SK-N-SH treated with all-trans-retinoic acid at 6 μM for 48 hours (cell line): ENCODE data around the gene KIF26A.

ENCODE experiments used
- ATAC-seq: fragments of 200-7000 bp; cut with Tn5 transposase; 3 replicates; pipeline ENCODE4 v1.9.1; 2020; ENCODE audit warnings: mild to moderate bottlenecking, moderate library complexity
- ARNTL ChIP-seq: fragments of 450-650 bp; formaldehyde crosslinking; IDR thresholded peaks from 2 replicates; pipeline ENCODE4 v1.5.0; 2020; ENCODE audit warnings: low read depth, mild to moderate bottlenecking, moderate library complexity, borderline replicate concordance
- BACH2 ChIP-seq: fragments of 250-450 bp; sonication (Bioruptor Pico); IDR thresholded peaks from 2 replicates; pipeline ENCODE4 v1.9.0; 2021; ENCODE audit warnings: mild to moderate bottlenecking, borderline replicate concordance
- CSDC2 ChIP-seq: fragments of 250-450 bp; sonication (Bioruptor Pico); IDR thresholded peaks from 2 replicates; pipeline ENCODE4 v1.5.0; 2020; ENCODE audit warnings: mild to moderate bottlenecking, moderate library complexity
- CSRNP3 ChIP-seq: fragments of 250-450 bp; sonication (Bioruptor Pico); IDR thresholded peaks from 2 replicates; pipeline ENCODE4 v1.5.1; 2021; ENCODE audit warnings: mild to moderate bottlenecking, moderate library complexity
- ESRRG ChIP-seq: fragments of 250-450 bp; sonication (Bioruptor Pico); IDR thresholded peaks from 2 replicates; pipeline ENCODE4 v1.6.1; 2021; ENCODE audit warnings: mild to moderate bottlenecking
- ISL1 ChIP-seq: fragments of 250-450 bp; sonication (Bioruptor Pico); IDR thresholded peaks from 2 replicates; pipeline ENCODE4 v2.1.2; 2022; ENCODE audit warnings: mild to moderate bottlenecking, moderate library complexity
- PATZ1 ChIP-seq: fragments of 250-450 bp; sonication (Bioruptor Pico); IDR thresholded peaks from 2 replicates; pipeline ENCODE4 v1.8.0; 2020; ENCODE audit warnings: mild to moderate bottlenecking, moderate library complexity, borderline replicate concordance
- POU6F1 ChIP-seq: fragments of 250-450 bp; sonication (Bioruptor Pico); IDR thresholded peaks from 2 replicates; pipeline ENCODE4 v1.8.0; 2021; ENCODE audit warnings: low read depth, mild to moderate bottlenecking, moderate library complexity, borderline replicate concordance
- PPARA ChIP-seq: fragments of 250-450 bp; sonication (Bioruptor Pico); IDR thresholded peaks from 2 replicates; pipeline ENCODE4 v1.5.0; 2020; ENCODE audit warnings: mild to moderate bottlenecking, borderline replicate concordance
- RARB ChIP-seq: fragments of 250-450 bp; sonication (Bioruptor Pico); IDR thresholded peaks from 2 replicates; pipeline ENCODE4 v1.8.0; 2021; ENCODE audit warnings: mild to moderate bottlenecking, moderate library complexity
- SNAI2 ChIP-seq: fragments of 250-450 bp; sonication (Bioruptor Pico); IDR thresholded peaks from 2 replicates; pipeline ENCODE4 v1.5.0; 2020; ENCODE audit warnings: mild to moderate bottlenecking, moderate library complexity
- TCF4 ChIP-seq: fragments of 250-450 bp; sonication (Bioruptor Pico); IDR thresholded peaks from 2 replicates; pipeline ENCODE4 v1.8.0; 2021; ENCODE audit warnings: mild to moderate bottlenecking, moderate library complexity, borderline replicate concordance
- TOX ChIP-seq: fragments of 250-450 bp; sonication (Bioruptor Pico); IDR thresholded peaks from 2 replicates; pipeline ENCODE4 v1.8.0; 2021; ENCODE audit warnings: mild to moderate bottlenecking, moderate library complexity, borderline replicate concordance
- TSHZ2 ChIP-seq: fragments of 250-450 bp; sonication (Bioruptor Pico); IDR thresholded peaks from 2 replicates; pipeline ENCODE4 v1.5.0; 2020; ENCODE audit warnings: mild to moderate bottlenecking, moderate library complexity
- ZC3H10 ChIP-seq: fragments of 250-450 bp; sonication (Bioruptor Pico); IDR thresholded peaks from 2 replicates; pipeline ENCODE4 v1.5.1; 2021; ENCODE audit warnings: mild to moderate bottlenecking, moderate library complexity
- ZFP3 ChIP-seq: fragments of 250-450 bp; sonication (Bioruptor Pico); IDR thresholded peaks from 2 replicates; pipeline ENCODE4 v1.5.0; 2020; ENCODE audit warnings: mild to moderate bottlenecking, moderate library complexity
- ZFP30 ChIP-seq: fragments of 450-650 bp; formaldehyde crosslinking; IDR thresholded peaks from 2 replicates; pipeline ENCODE4 v1.5.0; 2022; ENCODE audit warnings: mild to moderate bottlenecking, moderate library complexity
- ZNF70 ChIP-seq: fragments of 450-650 bp; formaldehyde crosslinking; IDR thresholded peaks from 2 replicates; pipeline ENCODE4 v1.5.0; 2020; ENCODE audit warnings: mild to moderate bottlenecking, moderate library complexity
- ZNF8 ChIP-seq: fragments of 450-650 bp; formaldehyde crosslinking; IDR thresholded peaks from 2 replicates; pipeline ENCODE4 v1.5.0; 2020; ENCODE audit warnings: mild to moderate bottlenecking, moderate library complexity

Gene KIF26A

GRCh38 chr14:104142946-104143470 is 4.6 kb downstream of the KIF26A start (continued):
- TF ChIP-seq POU6F1 (CRISPR knock-in tag): no peak
- no peak for TF ChIP-seq ZNF70 (CRISPR knock-in tag)

- ATAC-seq: no peak
- no peak for TF ChIP-seq TCF4 (CRISPR knock-in tag)
- no peak for TF ChIP-seq ZFP30
- TF ChIP-seq SNAI2: no peak
- TF ChIP-seq CSRNP3 (CRISPR knock-in tag): no peak
- no peak for TF ChIP-seq PPARA (CRISPR knock-in tag)
- no peak for TF ChIP-seq ZFP3
- no peak for TF ChIP-seq PATZ1 (CRISPR knock-in tag)
- TF ChIP-seq TSHZ2: no peak
- TF ChIP-seq BACH2 (CRISPR knock-in tag): no peak
- TF ChIP-seq RARB (CRISPR knock-in tag): no peak
- TF ChIP-seq ZC3H10: no peak
- no peak for TF ChIP-seq ARNTL (CRISPR knock-in tag)
- TF ChIP-seq ESRRG (CRISPR knock-in tag): no peak
- no peak for TF ChIP-seq ISL1 (CRISPR knock-in tag)
- no peak for TF ChIP-seq ZNF8 (CRISPR knock-in tag)
- TF ChIP-seq CSDC2: no peak
- TF ChIP-seq, all 23 proteins: peak for 0
Observed at GRCh38 chr14:104143521-104144452, 5.4 kb downstream of the KIF26A start.

GRCh38 chr14:104144453-104144790 is 6.0 kb downstream of the KIF26A start:
- TF ChIP-seq TOX (CRISPR knock-in tag) (no peak), CSRNP3 (CRISPR knock-in tag) (no peak), PPARA (CRISPR knock-in tag) (no peak), ZNF8 (CRISPR knock-in tag) (no peak), SNAI2 (no peak)
- TF ChIP-seq, all 23 proteins: peak for 0
- no peak for ATAC-seq
